IPS-NIHi7 (cell line): ENCODE data around the gene VDR.

Experiments used
- DNase-seq: peaks from one replicate; pipeline ENCODE4 v3.0.0; 2012; ENCODE audit warnings: mixed read lengths; ENCODE audit errors: extremely low spot score

VDR gene

GRCh38 chr12:47930634-47931033 lies 25.8 kb upstream of the VDR start:
- DNase-seq: no peak

DNA sequence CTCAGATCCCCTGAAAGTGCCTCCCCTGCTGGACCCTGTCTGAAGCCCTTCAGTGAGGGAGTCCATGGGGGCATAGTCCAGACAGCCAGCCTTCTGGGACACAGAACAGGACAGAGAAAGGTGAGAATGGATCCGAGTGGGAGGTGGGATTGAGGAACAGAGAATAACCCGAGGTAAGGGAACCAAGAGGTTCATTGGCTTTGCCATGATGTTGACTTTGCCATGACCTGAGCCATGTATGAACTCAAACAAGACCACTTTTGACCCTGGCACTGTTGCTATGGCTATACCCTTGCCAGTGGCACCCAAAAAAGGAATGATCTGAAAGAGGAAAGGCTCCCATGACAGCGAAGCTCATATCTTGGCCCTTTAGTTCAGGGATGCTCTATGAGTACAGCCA lies 22.6 kb upstream of the VDR start:
- no peak for DNase-seq

DNA sequence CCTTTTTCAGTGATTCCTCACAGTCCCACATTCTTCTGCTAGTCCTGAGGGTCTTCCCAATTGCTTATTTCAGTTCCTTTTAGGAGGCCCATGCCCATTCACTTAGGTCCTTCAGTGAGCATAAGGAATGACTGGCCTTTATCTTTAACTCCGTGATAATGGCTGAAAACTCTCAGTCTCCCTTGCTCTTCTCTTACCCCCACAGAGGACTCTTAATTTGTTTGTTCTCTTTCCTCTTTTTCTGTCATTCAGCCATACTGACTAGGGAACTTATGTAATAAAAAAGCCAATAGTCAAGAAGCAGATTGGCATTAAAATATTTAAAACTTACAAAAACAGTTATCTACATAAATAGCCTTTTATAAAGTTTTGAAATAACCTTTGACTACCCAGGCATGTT lies 17.1 kb upstream of the VDR start:
- no peak for DNase-seq

GRCh38 chr12:47920913-47921312 lies 16.1 kb upstream of the VDR start:
- DNase-seq: no peak

GRCh38 chr12:47913081-47913480 lies 8.3 kb upstream of the VDR start:
- no peak for DNase-seq

- no peak for DNase-seq
Observed at GRCh38 chr12:47912556-47912955, 7.8 kb upstream of the VDR start.

DNA sequence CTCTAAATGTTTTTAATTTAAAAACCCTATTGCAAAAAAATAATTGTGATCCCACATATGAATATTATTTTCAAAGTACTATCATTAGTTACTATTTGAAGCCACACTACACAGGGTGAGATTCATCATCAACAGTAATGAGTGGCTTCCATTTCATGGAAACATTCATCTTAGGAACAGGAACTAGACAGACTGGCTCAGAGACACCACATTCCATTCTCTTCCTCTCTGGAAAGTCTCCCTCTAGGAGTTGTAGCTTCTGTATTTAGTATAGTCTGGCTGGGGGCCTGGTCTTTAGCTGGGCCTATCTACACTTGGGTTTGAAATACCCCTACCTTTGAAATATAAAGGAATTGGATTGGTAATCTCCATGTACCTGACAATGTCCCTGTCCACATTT lies 6.2 kb upstream of the VDR start:
- no peak for DNase-seq

DNA sequence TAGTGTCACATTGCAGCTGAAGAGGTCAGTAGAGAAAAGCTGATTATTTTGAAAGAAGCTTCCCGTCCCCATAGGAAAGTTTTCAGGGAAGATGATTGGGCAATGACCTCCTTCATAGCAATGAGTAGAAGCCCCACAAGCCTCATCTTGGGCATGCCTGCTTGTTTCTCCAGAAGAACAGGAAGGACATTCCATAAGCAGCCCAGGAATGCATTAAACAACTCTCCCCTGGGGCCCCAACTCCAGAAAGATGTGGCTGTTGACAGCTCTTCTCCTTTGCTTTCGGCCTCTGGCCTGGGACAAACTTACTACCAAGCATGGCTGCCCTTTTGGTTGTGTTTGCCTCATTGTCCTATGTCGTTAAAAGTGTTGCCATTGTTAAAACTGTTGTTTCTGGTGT lies 5.7 kb upstream of the VDR start:
- DNase-seq: no peak

GRCh38 chr12:47909839-47910465 lies 5.2 kb upstream of the VDR start:
- DNase-seq: no peak

- DNase-seq: no peak
Observed at GRCh38 chr12:47908738-47909137, 3.9 kb upstream of the VDR start.

GRCh38 chr12:47907851-47908454 lies 3.2 kb upstream of the VDR start:
- no peak for DNase-seq

- DNase-seq: no peak
Observed at GRCh38 chr12:47903927-47904712, 674 bp downstream of the VDR start.

DNA sequence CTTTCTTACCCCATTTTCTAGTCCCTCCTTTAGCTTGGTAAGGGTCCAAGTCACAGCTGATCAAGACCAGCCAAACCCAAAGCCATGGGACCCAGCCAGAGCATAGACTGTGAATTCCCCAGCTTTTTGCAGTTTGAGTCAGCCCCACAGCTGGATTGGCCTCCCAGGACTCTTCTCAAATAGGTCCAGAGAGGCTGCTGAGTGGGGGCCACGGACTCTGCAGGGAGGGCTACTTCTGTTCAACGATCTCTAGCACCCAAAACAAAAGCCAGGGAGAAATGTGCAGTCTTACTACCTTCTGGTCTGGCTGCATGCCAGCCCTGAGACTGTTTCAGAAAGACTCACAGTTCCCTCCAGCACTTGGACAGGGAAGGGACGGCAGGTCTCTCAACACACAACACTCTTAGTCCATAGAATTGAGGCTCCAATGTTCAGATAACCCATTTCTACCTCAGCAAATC lies 1.6 kb downstream of the VDR start:
- no peak for DNase-seq

- no peak for DNase-seq
Observed at GRCh38 chr12:47902131-47902639, 2.6 kb downstream of the VDR start.

GRCh38 chr12:47901718-47902093 lies 3.1 kb downstream of the VDR start:
- no peak for DNase-seq

DNA sequence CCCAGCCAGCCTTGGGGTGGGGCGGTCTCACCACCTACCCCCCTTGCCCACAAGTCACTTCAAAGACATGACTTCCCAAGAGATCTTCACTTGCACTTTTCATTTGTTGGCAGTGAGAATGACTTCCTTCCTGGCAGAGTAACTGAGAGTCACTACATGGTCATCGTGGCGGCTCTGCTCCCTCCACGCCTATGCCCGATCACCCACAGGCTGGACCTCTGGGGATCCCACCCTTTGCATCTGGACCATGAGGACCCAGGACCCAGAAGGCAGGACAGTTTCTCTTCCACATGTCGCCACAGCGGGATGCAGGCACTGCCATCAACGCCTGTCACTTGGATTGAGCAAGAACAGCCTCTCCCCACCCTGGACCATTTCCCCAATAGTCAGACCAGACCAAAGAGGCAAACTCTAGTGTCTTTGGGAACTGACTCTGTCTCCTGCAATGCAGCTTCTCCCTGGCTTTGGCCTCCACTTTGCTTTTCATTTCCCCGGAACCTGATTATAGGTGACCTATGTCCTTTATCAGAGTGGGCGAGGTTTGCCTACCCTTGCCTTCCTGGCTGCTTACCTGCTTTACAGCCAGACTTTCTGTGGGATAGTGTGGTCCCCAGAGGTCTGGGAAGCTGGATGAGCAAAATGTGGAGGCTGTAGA lies 3.6 kb downstream of the VDR start:
- DNase-seq: no peak

- DNase-seq: peak; percentile 31
Observed at GRCh38 chr12:47900131-47901062, 4.4 kb downstream of the VDR start.

- no peak for DNase-seq
Observed at GRCh38 chr12:47899466-47899865, 5.3 kb downstream of the VDR start.

DNA sequence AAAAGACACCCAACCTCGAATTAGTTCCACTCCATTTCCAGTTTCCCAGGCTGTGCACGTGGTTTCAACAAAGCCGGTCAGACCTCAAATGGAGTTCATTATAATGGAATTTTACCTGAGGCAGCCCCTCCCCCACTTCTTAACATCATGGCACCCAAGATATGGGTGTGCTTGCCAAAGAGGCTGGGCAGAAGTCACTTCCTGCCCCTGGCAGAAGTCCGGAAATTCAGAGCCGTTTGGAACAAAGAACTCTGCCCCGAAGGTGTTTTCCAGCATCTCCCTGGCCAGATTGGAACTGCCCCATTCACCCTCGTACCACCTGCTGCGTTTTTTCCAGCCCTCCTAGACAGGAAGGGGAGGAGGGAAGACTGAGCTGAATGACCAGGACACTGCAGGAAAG lies 8.2 kb downstream of the VDR start:
- DNase-seq: no peak

GRCh38 chr12:47896022-47896421 lies 8.8 kb downstream of the VDR start:
- DNase-seq: no peak

DNA sequence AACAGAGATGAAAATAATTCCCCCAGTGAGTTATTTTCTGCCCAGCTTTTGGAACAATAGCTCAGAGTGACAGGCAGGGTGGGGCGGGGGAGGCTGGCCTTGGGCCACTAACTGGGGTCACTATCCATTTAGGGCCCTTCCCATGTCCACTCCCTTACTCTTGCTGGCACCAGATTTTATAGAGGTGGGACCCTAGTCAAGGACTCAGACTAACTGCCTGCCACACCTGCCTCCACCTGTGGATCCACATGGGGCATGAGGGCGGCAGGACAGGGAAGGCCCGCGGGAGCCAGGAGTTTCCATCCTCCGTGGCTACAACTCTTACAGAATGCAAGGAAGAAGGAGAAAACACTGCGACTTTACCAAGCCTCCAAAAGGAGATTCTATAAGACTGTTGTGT lies 10.1 kb downstream of the VDR start:
- no peak for DNase-seq
